WTC11 (cell line): ENCODE data around the gene SRD5A1. TPM values are rescaled to one million over a fixed set of nuclear protein-coding genes. Genes with fewer than 3 reads are reported as not detected.
"Not testable (repeated sequence)": the region's sequence is repeated elsewhere in the genome, so short reads cannot be mapped to it uniquely, and the experiment has no call there.

Experiments used
- ATAC-seq: fragments of 200-7000 bp; cut with Tn5 transposase; 2 replicates; pipeline ENCODE4 v1.10.0; 2021; ENCODE audit warnings: mild to moderate bottlenecking, moderate library complexity
- CTCF ChIA-PET: fragments of 300-600 bp; sonication (Branson Sonifier 250); formaldehyde crosslinking; loops from one replicate; lab custom pipeline; 2021; ENCODE audit warnings: antibody characterized with exemption; lab: Charles Lee
- POLR2A ChIA-PET: fragments of 350-600 bp; sonication (Branson Sonifier 250); formaldehyde crosslinking; loops from one replicate; lab custom pipeline; 2021; ENCODE audit warnings: antibody characterized with exemption; lab: Charles Lee
- DNase-seq: peaks from one replicate; pipeline ENCODE4 v3.0.0; 2021; ENCODE audit warnings: low spot score
- H3K27ac Mint-ChIP-seq: 2 replicates; pipeline ENCODE4 v1.8.0; 2021; ENCODE audit warnings: mixed read lengths
- H3K27me3 Mint-ChIP-seq: 2 replicates; pipeline ENCODE4 v1.8.0; 2021; ENCODE audit warnings: low read depth, mild to moderate bottlenecking, moderate library complexity, mixed read lengths
- H3K36me3 Mint-ChIP-seq: 2 replicates; pipeline ENCODE4 v1.8.0; 2021; ENCODE audit warnings: mixed read lengths
- H3K4me1 Mint-ChIP-seq: 2 replicates; pipeline ENCODE4 v1.8.0; 2022; ENCODE audit warnings: mixed read lengths
- H3K4me3 Mint-ChIP-seq: 2 replicates; pipeline ENCODE4 v1.8.0; 2021; ENCODE audit warnings: mild to moderate bottlenecking, moderate library complexity, mixed read lengths
- H3K9me3 Mint-ChIP-seq: 2 replicates; pipeline ENCODE4 v1.8.0; 2021; ENCODE audit warnings: mixed read lengths
- CREM ChIP-seq: sonication (generic); formaldehyde crosslinking; IDR thresholded peaks from 2 replicates; pipeline ENCODE4 v1.8.1; 2022; ENCODE audit warnings: mild to moderate bottlenecking, missing genetic modification reagents, moderate library complexity
- JAZF1 ChIP-seq: fragments of 250-450 bp; sonication (Bioruptor Pico); IDR thresholded peaks from 2 replicates; pipeline ENCODE4 v1.9.0; 2021; ENCODE audit warnings: moderate library complexity, mild to moderate bottlenecking, inconsistent platforms
- TCF7 ChIP-seq: sonication (generic); formaldehyde crosslinking; IDR thresholded peaks from 2 replicates; pipeline ENCODE4 v1.8.0; 2022; ENCODE audit warnings: mild to moderate bottlenecking, low read depth, missing genetic modification reagents, moderate library complexity
- total RNA-seq: library from RNA; stranded (reverse); gene quantifications from 3 replicates; pipeline ENCODE4 v1.2.3, GENCODE V29; 2021
- TF ChIP-seq, protein P1 (sequence below): sonication (generic); formaldehyde crosslinking; IDR thresholded peaks from 2 replicates; pipeline ENCODE4 v1.8.1; 2022; ENCODE audit warnings: missing genetic modification reagents, borderline replicate concordance
- TF ChIP-seq, protein P2 (sequence below): sonication (generic); formaldehyde crosslinking; IDR thresholded peaks from 2 replicates; pipeline ENCODE4 v1.8.1; 2023; ENCODE audit warnings: mild to moderate bottlenecking, missing genetic modification reagents
- TF ChIP-seq, protein P3 (sequence below): sonication (generic); formaldehyde crosslinking; IDR thresholded peaks from 2 replicates; pipeline ENCODE4 v1.8.0; 2022; ENCODE audit warnings: missing genetic modification reagents
- TF ChIP-seq, protein P4 (sequence below): fragments of 250-450 bp; sonication (Bioruptor Pico); IDR thresholded peaks from 2 replicates; pipeline ENCODE4 v1.9.0; 2021; ENCODE audit warnings: mild to moderate bottlenecking
- TF ChIP-seq, protein P5 (sequence below): sonication (generic); formaldehyde crosslinking; IDR thresholded peaks from 2 replicates; pipeline ENCODE4 v1.8.1; 2022; ENCODE audit warnings: mild to moderate bottlenecking, moderate library complexity, missing genetic modification reagents
- TF ChIP-seq, protein P6 (sequence below): fragments of 250-450 bp; sonication (Bioruptor Pico); IDR thresholded peaks from 2 replicates; pipeline ENCODE4 v1.9.0; 2021; ENCODE audit warnings: moderate library complexity, mild to moderate bottlenecking, inconsistent platforms, borderline replicate concordance

SRD5A1 gene
- total RNA-seq, 1 experiment from 2014 or later, result 36.9 TPM

DNA sequence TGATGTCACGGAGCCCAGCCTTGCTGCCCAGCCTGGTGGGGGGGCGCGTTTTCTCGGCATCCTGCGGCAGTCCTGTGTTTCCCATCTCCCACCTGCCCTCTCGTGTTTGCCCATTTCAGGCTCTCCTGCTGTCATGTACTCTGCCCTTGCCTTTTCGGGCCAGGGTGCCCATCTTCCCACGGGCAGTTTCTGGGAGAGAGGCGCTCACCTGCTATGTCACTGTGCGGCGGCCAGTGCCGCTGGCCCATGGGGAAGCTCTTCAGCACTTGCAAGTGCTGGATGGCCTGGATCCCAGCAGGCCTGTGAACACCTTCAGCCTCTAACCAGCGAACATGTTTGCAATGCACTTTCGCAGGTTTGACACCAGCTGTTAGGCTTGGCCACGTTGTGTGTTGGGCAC is 33.5 kb downstream of the SRD5A1 start (continued):
- TF ChIP-seq, protein P1, sequence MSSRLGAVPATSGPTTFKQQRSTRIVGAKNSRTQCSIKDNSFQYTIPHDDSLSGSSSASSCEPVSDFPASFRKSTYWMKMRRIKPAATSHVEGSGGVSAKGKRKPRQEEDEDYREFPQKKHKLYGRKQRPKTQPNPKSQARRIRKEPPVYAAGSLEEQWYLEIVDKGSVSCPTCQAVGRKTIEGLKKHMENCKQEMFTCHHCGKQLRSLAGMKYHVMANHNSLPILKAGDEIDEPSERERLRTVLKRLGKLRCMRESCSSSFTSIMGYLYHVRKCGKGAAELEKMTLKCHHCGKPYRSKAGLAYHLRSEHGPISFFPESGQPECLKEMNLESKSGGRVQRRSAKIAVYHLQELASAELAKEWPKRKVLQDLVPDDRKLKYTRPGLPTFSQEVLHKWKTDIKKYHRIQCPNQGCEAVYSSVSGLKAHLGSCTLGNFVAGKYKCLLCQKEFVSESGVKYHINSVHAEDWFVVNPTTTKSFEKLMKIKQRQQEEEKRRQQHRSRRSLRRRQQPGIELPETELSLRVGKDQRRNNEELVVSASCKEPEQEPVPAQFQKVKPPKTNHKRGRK (CRISPR knock-in tag), result no peak
- TF ChIP-seq, protein P2, sequence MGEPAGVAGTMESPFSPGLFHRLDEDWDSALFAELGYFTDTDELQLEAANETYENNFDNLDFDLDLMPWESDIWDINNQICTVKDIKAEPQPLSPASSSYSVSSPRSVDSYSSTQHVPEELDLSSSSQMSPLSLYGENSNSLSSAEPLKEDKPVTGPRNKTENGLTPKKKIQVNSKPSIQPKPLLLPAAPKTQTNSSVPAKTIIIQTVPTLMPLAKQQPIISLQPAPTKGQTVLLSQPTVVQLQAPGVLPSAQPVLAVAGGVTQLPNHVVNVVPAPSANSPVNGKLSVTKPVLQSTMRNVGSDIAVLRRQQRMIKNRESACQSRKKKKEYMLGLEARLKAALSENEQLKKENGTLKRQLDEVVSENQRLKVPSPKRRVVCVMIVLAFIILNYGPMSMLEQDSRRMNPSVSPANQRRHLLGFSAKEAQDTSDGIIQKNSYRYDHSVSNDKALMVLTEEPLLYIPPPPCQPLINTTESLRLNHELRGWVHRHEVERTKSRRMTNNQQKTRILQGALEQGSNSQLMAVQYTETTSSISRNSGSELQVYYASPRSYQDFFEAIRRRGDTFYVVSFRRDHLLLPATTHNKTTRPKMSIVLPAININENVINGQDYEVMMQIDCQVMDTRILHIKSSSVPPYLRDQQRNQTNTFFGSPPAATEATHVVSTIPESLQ (CRISPR knock-in tag), result no peak
- no peak for TF ChIP-seq JAZF1 (CRISPR knock-in tag)

DNA sequence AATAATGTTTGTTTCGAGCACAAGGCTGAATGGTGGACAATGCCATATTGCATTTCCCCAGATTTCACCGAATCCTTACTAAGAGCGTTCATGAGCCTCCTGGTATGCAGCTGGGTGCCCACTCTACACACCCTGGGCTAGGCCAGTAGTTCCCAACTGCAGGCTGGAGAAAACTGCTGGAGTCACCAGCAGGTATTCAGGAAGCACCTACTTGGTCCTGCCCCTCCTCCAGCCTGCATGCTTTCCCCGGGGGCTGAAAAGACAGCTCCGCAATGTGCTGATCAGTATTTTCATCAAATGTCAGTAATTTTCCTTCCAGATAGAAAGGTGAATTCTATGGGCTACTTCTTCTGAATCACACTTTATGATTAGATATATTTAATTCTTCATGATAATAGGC is 34.4 kb downstream of the SRD5A1 start:
- H3K27ac Mint-ChIP-seq, result peak overlapping the region; percentile 36
- ATAC-seq (peak; percentile 64), DNase-seq (no peak)
- no peak for TF ChIP-seq CREM (CRISPR knock-in tag)
- H3K4me3 Mint-ChIP-seq, result no peak overlapping the region
- no peaks in the 10 kb centered on the region for H3K27me3 Mint-ChIP-seq
- peaks cover under 1% of the 10 kb centered on the region; the same call in 1 of the 2 replicates for H3K9me3 Mint-ChIP-seq
- H3K36me3 Mint-ChIP-seq, result peaks cover 24% of the 10 kb centered on the region
- CTCF ChIA-PET, result interaction anchor here (1.5 kb wide), 1 partner anchor 98 kb away, joined by 3 read pairs; no protein-coding TSS in a partner anchor
- H3K4me1 Mint-ChIP-seq, result peaks cover 30% of the 10 kb centered on the region
- POLR2A ChIA-PET, result interaction anchor here (0.9 kb wide), 1 partner anchor 14 kb away, joined by 3 read pairs; no protein-coding TSS in a partner anchor

DNA sequence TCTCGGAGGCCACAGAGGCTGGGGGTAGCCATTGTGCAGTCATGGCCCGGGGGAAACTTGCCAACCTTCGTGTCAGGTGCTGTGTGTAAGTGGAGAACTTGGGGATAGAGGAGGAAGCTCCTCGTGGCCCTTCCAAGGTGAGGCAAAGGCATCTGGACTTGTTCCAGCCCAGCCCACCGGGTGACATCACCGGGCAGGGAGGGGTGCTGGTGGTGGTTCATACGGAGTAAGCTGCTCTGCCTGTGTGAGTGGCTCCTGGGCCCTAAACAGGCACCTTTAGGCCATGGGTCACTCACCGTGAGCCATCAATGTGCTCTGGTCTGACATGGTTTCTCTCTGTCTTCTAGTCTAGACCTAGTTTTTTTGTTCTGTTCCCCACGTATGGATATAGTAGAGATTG is 35.5 kb downstream of the SRD5A1 start:
- H3K36me3 Mint-ChIP-seq, result peaks cover 34% of the 10 kb centered on the region
- H3K9me3 Mint-ChIP-seq, result peaks cover 11% of the 10 kb centered on the region
- H3K27ac Mint-ChIP-seq, H3K4me3 Mint-ChIP-seq, POLR2A ChIA-PET, DNase-seq, CTCF ChIA-PET, H3K27me3 Mint-ChIP-seq: not testable (repeated sequence)
- peak; percentile 84 for ATAC-seq
- H3K4me1 Mint-ChIP-seq, result peaks cover 30% of the 10 kb centered on the region

DNA sequence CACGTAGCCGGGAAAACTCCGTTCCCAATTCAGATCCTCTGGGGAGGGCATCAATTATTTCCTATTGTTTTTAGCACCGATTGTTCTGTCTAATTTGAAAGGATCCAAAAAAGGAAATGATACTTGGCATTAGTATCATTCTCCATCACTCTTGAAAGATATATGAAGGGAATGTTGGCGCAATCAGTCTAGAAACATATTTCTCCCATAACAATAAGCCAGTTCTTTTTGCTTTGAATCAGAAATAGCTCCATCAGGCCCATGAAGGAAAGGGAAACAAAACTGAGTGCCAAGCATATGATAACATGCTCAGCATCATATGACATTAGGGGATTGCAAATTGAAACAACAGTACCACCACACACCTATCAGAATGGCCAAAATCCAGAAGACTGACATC is 39.8 kb downstream of the SRD5A1 start:
- peaks cover 53% of the 10 kb centered on the region for H3K36me3 Mint-ChIP-seq

More for the DNA sequence above, 39.8 kb downstream of the SRD5A1 start:
- no peak for ATAC-seq
- no peak for DNase-seq
- ChIA-PET CTCF (no interaction called here), POLR2A (no interaction called here)
- Mint-ChIP-seq H3K4me3 (no peak overlapping the region), H3K9me3 (peaks cover 43% of the 10 kb centered on the region), H3K27me3 (peaks cover 2% of the 10 kb centered on the region), H3K27ac (no peak overlapping the region), H3K4me1 (peaks cover 10% of the 10 kb centered on the region)
- TF ChIP-seq, protein P3, sequence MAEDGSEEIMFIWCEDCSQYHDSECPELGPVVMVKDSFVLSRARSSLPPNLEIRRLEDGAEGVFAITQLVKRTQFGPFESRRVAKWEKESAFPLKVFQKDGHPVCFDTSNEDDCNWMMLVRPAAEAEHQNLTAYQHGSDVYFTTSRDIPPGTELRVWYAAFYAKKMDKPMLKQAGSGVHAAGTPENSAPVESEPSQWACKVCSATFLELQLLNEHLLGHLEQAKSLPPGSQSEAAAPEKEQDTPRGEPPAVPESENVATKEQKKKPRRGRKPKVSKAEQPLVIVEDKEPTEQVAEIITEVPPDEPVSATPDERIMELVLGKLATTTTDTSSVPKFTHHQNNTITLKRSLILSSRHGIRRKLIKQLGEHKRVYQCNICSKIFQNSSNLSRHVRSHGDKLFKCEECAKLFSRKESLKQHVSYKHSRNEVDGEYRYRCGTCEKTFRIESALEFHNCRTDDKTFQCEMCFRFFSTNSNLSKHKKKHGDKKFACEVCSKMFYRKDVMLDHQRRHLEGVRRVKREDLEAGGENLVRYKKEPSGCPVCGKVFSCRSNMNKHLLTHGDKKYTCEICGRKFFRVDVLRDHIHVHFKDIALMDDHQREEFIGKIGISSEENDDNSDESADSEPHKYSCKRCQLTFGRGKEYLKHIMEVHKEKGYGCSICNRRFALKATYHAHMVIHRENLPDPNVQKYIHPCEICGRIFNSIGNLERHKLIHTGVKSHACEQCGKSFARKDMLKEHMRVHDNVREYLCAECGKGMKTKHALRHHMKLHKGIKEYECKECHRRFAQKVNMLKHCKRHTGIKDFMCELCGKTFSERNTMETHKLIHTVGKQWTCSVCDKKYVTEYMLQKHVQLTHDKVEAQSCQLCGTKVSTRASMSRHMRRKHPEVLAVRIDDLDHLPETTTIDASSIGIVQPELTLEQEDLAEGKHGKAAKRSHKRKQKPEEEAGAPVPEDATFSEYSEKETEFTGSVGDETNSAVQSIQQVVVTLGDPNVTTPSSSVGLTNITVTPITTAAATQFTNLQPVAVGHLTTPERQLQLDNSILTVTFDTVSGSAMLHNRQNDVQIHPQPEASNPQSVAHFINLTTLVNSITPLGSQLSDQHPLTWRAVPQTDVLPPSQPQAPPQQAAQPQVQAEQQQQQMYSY (CRISPR knock-in tag), result no peak
- TF ChIP-seq TCF7 (CRISPR knock-in tag), result no peak
- TF ChIP-seq, protein P4, sequence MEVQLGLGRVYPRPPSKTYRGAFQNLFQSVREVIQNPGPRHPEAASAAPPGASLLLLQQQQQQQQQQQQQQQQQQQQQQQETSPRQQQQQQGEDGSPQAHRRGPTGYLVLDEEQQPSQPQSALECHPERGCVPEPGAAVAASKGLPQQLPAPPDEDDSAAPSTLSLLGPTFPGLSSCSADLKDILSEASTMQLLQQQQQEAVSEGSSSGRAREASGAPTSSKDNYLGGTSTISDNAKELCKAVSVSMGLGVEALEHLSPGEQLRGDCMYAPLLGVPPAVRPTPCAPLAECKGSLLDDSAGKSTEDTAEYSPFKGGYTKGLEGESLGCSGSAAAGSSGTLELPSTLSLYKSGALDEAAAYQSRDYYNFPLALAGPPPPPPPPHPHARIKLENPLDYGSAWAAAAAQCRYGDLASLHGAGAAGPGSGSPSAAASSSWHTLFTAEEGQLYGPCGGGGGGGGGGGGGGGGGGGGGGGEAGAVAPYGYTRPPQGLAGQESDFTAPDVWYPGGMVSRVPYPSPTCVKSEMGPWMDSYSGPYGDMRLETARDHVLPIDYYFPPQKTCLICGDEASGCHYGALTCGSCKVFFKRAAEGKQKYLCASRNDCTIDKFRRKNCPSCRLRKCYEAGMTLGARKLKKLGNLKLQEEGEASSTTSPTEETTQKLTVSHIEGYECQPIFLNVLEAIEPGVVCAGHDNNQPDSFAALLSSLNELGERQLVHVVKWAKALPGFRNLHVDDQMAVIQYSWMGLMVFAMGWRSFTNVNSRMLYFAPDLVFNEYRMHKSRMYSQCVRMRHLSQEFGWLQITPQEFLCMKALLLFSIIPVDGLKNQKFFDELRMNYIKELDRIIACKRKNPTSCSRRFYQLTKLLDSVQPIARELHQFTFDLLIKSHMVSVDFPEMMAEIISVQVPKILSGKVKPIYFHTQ (CRISPR knock-in tag), result no peak
- TF ChIP-seq, protein P5, sequence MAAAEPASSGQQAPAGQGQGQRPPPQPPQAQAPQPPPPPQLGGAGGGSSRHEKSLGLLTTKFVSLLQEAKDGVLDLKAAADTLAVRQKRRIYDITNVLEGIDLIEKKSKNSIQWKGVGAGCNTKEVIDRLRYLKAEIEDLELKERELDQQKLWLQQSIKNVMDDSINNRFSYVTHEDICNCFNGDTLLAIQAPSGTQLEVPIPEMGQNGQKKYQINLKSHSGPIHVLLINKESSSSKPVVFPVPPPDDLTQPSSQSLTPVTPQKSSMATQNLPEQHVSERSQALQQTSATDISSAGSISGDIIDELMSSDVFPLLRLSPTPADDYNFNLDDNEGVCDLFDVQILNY (CRISPR knock-in tag), result no peak
- TF ChIP-seq, protein P6, sequence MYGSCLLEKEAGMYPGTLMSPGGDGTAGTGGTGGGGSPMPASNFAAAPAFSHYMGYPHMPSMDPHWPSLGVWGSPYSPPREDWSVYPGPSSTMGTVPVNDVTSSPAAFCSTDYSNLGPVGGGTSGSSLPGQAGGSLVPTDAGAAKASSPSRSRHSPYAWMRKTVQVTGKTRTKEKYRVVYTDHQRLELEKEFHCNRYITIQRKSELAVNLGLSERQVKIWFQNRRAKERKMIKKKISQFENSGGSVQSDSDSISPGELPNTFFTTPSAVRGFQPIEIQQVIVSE, result no peak
